GM12874 (cell line): ENCODE data around the gene BRSK2.

ENCODE experiments used
- CTCF ChIP-seq: IDR thresholded peaks from 2 replicates; pipeline ENCODE4 v1.5.1; 2011; ENCODE audit warnings: low read depth, mild to moderate bottlenecking, control low read depth, low read length, moderate library complexity; ENCODE audit not compliant: insufficient read depth

Gene BRSK2

GRCh38 chr11:1415631-1416030, 25.9 kb downstream of the BRSK2 start:
- TF ChIP-seq CTCF, result no peak

GRCh38 chr11:1419811-1420210, 30.1 kb downstream of the BRSK2 start:
- TF ChIP-seq CTCF, result no peak

- no peak for TF ChIP-seq CTCF
Observed at GRCh38 chr11:1421291-1421690, 31.6 kb downstream of the BRSK2 start.

- no peak for TF ChIP-seq CTCF
Observed at GRCh38 chr11:1422481-1422880, 32.7 kb downstream of the BRSK2 start.

GRCh38 chr11:1422981-1423380, 33.2 kb downstream of the BRSK2 start:
- TF ChIP-seq CTCF, result no peak

GRCh38 chr11:1425006-1425405, 35.3 kb downstream of the BRSK2 start:
- no peak for TF ChIP-seq CTCF

- no peak for TF ChIP-seq CTCF
Observed at GRCh38 chr11:1425439-1425838, 35.7 kb downstream of the BRSK2 start.
